ENCODE data around the gene NREP. TPM values are rescaled to one million over a fixed set of nuclear protein-coding genes. Genes with fewer than 3 reads are reported as not detected.

Gene NREP
- 685 TPM for total RNA-seq

- DNase-seq = no peak
These were observed at the start of gene NREP for GRCh38 chr5:111756581-111757354. TSS of gene NREP (minus strand) at chr5:111757194. CDS start at chr5:111755772, 1,422 bp downstream.

- DNase-seq = no peak
These were observed 49.8 kb upstream of the NREP start for GRCh38 chr5:111806753-111807152.

GRCh38 chr5:111806156-111806555, 49.2 kb upstream of the NREP start:
- DNase-seq = no peak

- DNase-seq = no peak
These were observed 48.1 kb upstream of the NREP start for GRCh38 chr5:111805071-111805470.

- no peak for DNase-seq
These were observed 43.4 kb upstream of the NREP start for GRCh38 chr5:111800351-111800750.

- no peak for DNase-seq
These were observed 38.1 kb upstream of the NREP start for GRCh38 chr5:111795142-111795541.

- DNase-seq = no peak
These were observed 35.6 kb upstream of the NREP start for GRCh38 chr5:111792471-111793058.

GRCh38 chr5:111790295-111790694, 33.3 kb upstream of the NREP start:
- DNase-seq = no peak

GRCh38 chr5:111787006-111787405, 30.0 kb upstream of the NREP start:
- no peak for DNase-seq

- DNase-seq = no peak
These were observed 27.6 kb upstream of the NREP start for GRCh38 chr5:111784491-111785181.

- no peak for DNase-seq
These were observed 26.5 kb upstream of the NREP start for GRCh38 chr5:111783537-111783936.

GRCh38 chr5:111782216-111782615, 25.2 kb upstream of the NREP start:
- no peak for DNase-seq

GRCh38 chr5:111781200-111781599, 24.2 kb upstream of the NREP start:
- DNase-seq = peak; percentile 3

- DNase-seq = no peak
These were observed 22.9 kb upstream of the NREP start for GRCh38 chr5:111779922-111780292.

GRCh38 chr5:111779260-111779921, 22.4 kb upstream of the NREP start:
- no peak for DNase-seq

- no peak for DNase-seq
These were observed 20.2 kb upstream of the NREP start for GRCh38 chr5:111776913-111777781.

GRCh38 chr5:111775224-111775623, 18.2 kb upstream of the NREP start:
- DNase-seq = no peak

- no peak for DNase-seq
These were observed 17.5 kb upstream of the NREP start for GRCh38 chr5:111774525-111774924.

- no peak for DNase-seq
These were observed 15.6 kb upstream of the NREP start for GRCh38 chr5:111772456-111773122.

- DNase-seq = no peak
These were observed 12.5 kb upstream of the NREP start for GRCh38 chr5:111769541-111769940.
